ENCODE measurements around the gene DMRTC1.
"Not testable (repeated sequence)": the region's sequence is repeated elsewhere in the genome, so short reads cannot be mapped to it uniquely, and the experiment has no call there.

DNA sequence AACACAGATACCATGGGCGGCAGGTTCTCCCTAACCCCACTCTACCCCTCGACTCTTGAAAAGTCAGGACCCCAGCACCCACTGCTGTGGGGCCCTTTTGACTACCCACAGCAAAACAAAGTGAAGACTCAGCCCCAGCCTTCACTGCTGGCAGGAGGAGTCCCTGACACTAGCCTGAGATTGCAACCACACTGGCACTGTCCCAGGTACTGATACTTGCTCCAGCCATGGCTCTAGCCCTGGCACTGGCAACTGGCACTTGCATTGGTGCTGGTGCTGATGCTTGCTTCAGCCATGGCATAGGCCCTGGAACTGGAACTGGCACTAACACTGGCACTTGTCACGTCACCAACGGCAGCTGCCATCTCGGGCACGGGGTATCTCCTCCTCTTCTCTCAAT is 1.4 kb downstream of the DMRTC1 start:
- TF ChIP-seq, protein P1, sequence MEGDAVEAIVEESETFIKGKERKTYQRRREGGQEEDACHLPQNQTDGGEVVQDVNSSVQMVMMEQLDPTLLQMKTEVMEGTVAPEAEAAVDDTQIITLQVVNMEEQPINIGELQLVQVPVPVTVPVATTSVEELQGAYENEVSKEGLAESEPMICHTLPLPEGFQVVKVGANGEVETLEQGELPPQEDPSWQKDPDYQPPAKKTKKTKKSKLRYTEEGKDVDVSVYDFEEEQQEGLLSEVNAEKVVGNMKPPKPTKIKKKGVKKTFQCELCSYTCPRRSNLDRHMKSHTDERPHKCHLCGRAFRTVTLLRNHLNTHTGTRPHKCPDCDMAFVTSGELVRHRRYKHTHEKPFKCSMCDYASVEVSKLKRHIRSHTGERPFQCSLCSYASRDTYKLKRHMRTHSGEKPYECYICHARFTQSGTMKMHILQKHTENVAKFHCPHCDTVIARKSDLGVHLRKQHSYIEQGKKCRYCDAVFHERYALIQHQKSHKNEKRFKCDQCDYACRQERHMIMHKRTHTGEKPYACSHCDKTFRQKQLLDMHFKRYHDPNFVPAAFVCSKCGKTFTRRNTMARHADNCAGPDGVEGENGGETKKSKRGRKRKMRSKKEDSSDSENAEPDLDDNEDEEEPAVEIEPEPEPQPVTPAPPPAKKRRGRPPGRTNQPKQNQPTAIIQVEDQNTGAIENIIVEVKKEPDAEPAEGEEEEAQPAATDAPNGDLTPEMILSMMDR (conservative IDR thresholded peaks at IDR 0.05; ENCODE audit: low read depth, low read length): not testable (repeated sequence)
- not testable (repeated sequence) for TF ChIP-seq EZH2phosphoT487 (IDR thresholded peaks at IDR 0.05; ENCODE audit: borderline replicate concordance, low read length); EZH2 (IDR thresholded peaks at IDR 0.05; ENCODE audit: low read length, unreplicated experiment)
